HepG2 (cell line): ENCODE data around the gene MRPL20. TPM values are rescaled to one million over a fixed set of nuclear protein-coding genes. Genes with fewer than 3 reads are reported as not detected.

ENCODE experiments used
- AKAP8 ChIP-seq: sonication (generic); formaldehyde crosslinking; IDR thresholded peaks from 2 replicates; pipeline ENCODE4 v1.5.1; 2020; ENCODE audit warnings: mild to moderate bottlenecking, missing genetic modification reagents
- CENPT ChIP-seq: sonication (generic); formaldehyde crosslinking; IDR thresholded peaks from 2 replicates; pipeline ENCODE4 v1.8.0; 2022; ENCODE audit warnings: low read depth, mild to moderate bottlenecking, moderate library complexity, missing genetic modification reagents
- CHD4 ChIP-seq: fragments of 200-600 bp; sonication (generic); IDR thresholded peaks from 2 replicates; pipeline ENCODE4 v1.7.0; 2017; ENCODE audit warnings: mild to moderate bottlenecking, low read length, borderline replicate concordance
- DNMT1 ChIP-seq: sonication (generic); formaldehyde crosslinking; IDR thresholded peaks from 2 replicates; pipeline ENCODE4 v1.5.1; 2020; ENCODE audit warnings: mild to moderate bottlenecking, missing genetic modification reagents
- ETV5 ChIP-seq: IDR thresholded peaks from 2 replicates; pipeline ENCODE4 v1.6.1; 2018; ENCODE audit warnings: missing biosample characterization, missing genetic modification reagents, inconsistent platforms, borderline replicate concordance
- FOXP4 ChIP-seq: sonication (generic); formaldehyde crosslinking; IDR thresholded peaks from 2 replicates; pipeline ENCODE4 v1.4.0; 2020; ENCODE audit warnings: missing genetic modification reagents
- GFI1 ChIP-seq: sonication (generic); formaldehyde crosslinking; IDR thresholded peaks from 2 replicates; pipeline ENCODE4 v1.5.0; 2020; ENCODE audit warnings: missing genetic modification reagents, mild to moderate bottlenecking, borderline replicate concordance
- GTF3A ChIP-seq: sonication (generic); formaldehyde crosslinking; conservative IDR thresholded peaks from 2 replicates; pipeline ENCODE4 v1.4.0; 2020; ENCODE audit warnings: mild to moderate bottlenecking, missing genetic modification reagents
- HES4 ChIP-seq: sonication (generic); formaldehyde crosslinking; IDR thresholded peaks from 2 replicates; pipeline ENCODE4 v1.9.0; 2021; ENCODE audit warnings: mild to moderate bottlenecking, missing genetic modification reagents, borderline replicate concordance
- HINFP ChIP-seq: sonication (generic); formaldehyde crosslinking; IDR thresholded peaks from 2 replicates; pipeline ENCODE4 v1.4.0; 2020; ENCODE audit warnings: low read depth, mild to moderate bottlenecking, missing genetic modification reagents
- KLF9 ChIP-seq: IDR thresholded peaks from 2 replicates; pipeline ENCODE4 v1.6.1; 2016; ENCODE audit warnings: low read depth
- KMT2B ChIP-seq: IDR thresholded peaks from 2 replicates; pipeline ENCODE4 v1.6.1; 2016; ENCODE audit warnings: missing genetic modification reagents, missing compliant biosample characterization
- MZF1 ChIP-seq: sonication (generic); formaldehyde crosslinking; IDR thresholded peaks from 2 replicates; pipeline ENCODE4 v1.8.1; 2023; ENCODE audit warnings: mild to moderate bottlenecking, missing genetic modification reagents, borderline replicate concordance
- SP5 ChIP-seq: IDR thresholded peaks from 2 replicates; pipeline ENCODE4 v1.6.1; 2016; ENCODE audit warnings: low read depth, borderline replicate concordance
- TBL1XR1 ChIP-seq: fragments of 150-350 bp; IDR thresholded peaks from 2 replicates; pipeline ENCODE4 v1.6.1; 2014; ENCODE audit warnings: borderline replicate concordance, low read length; ENCODE audit not compliant: partially characterized antibody
- TFDP2 ChIP-seq: sonication (generic); formaldehyde crosslinking; IDR thresholded peaks from 2 replicates; pipeline ENCODE4 v1.4.0; 2020; ENCODE audit warnings: missing genetic modification reagents
- ZBTB2 ChIP-seq: sonication (generic); formaldehyde crosslinking; IDR thresholded peaks from 2 replicates; pipeline ENCODE4 v1.8.0; 2022; ENCODE audit warnings: low read depth, missing genetic modification reagents
- ZKSCAN8 ChIP-seq: IDR thresholded peaks from 2 replicates; pipeline ENCODE4 v1.6.1; 2016; ENCODE audit warnings: borderline replicate concordance, missing genetic modification reagents, missing compliant biosample characterization
- ZNF275 ChIP-seq: sonication (generic); formaldehyde crosslinking; IDR thresholded peaks from 2 replicates; pipeline ENCODE4 v1.8.0; 2022; ENCODE audit warnings: missing genetic modification reagents, mild to moderate bottlenecking, inconsistent platforms, borderline replicate concordance
- ZNF292 ChIP-seq: sonication (generic); formaldehyde crosslinking; IDR thresholded peaks from 2 replicates; pipeline ENCODE4 v1.8.1; 2022; ENCODE audit warnings: mild to moderate bottlenecking, low read depth, missing genetic modification reagents, borderline replicate concordance
- ZNF562 ChIP-seq: sonication (generic); formaldehyde crosslinking; IDR thresholded peaks from 2 replicates; pipeline ENCODE4 v1.8.0; 2022; ENCODE audit warnings: missing genetic modification reagents, borderline replicate concordance
- ZNF724P ChIP-seq: sonication (generic); formaldehyde crosslinking; IDR thresholded peaks from 2 replicates; pipeline ENCODE4 v1.8.0; 2022; ENCODE audit warnings: missing genetic modification reagents, borderline replicate concordance
- polyA plus RNA-seq, 8 experiments: library from polyadenylated mRNA; depleted of rRNA in 3 of 8; stranded (reverse) in 7 of 8; unstranded in 1 of 8; fragments of >200 nt; fragmentation: Illumina TruSeq in 4 of 8; extraction: Trizol in 4 of 8; gene quantifications; 2 replicates each; pipeline versions ENCODE4 v1.2.1 to v1.2.3, GENCODE V29; 2011 to 2016; ENCODE audit warnings: low read depth in 4 of 8, missing spikeins in 1 of 8, mixed read lengths in 1 of 8; ENCODE audit not compliant: insufficient read depth in 1 of 8
- total RNA-seq, 5 experiments: library from RNA; depleted of rRNA; stranded (reverse); fragments of >200 nt; fragmentation: Illumina TruSeq; extraction: Trizol; gene quantifications; 2 replicates each; pipeline ENCODE4 v1.2.3, GENCODE V29; 2016; ENCODE audit warnings: low read depth in 1 of 5

Gene MRPL20
- total and polyA plus RNA-seq, 2 of the 13 experiments (the other 11 are each of a cell fraction or from before 2014, with no cell fraction given): 59.2 to 127 TPM

- no peak for TF ChIP-seq ZKSCAN8 (CRISPR knock-in tag)
- peak; percentile 54; the same call in 1 of the 2 replicates for TF ChIP-seq GFI1 (CRISPR knock-in tag)
- no peak for TF ChIP-seq ZNF724P (CRISPR knock-in tag)
- no peak for TF ChIP-seq CENPT
- TF ChIP-seq KLF9 (CRISPR knock-in tag): no peak
- TF ChIP-seq TFDP2 (CRISPR knock-in tag): peak; percentile 24; the same call in 1 of the 2 replicates
- 0 out of 2 replicates have a peak, but pooled peaks have one; percentile 35 for TF ChIP-seq AKAP8 (CRISPR knock-in tag)
- no peak for TF ChIP-seq ZBTB2 (CRISPR knock-in tag)
- TF ChIP-seq SP5 (CRISPR knock-in tag): peak; percentile 58
- no peak for TF ChIP-seq HINFP (CRISPR knock-in tag)
- TF ChIP-seq FOXP4 (CRISPR knock-in tag): peak; percentile 52; the same call in 1 of the 2 replicates
- no peak for TF ChIP-seq ZNF562 (CRISPR knock-in tag)
- no peak for TF ChIP-seq CHD4
- no peak for TF ChIP-seq DNMT1 (CRISPR knock-in tag)
- no peak for TF ChIP-seq HES4 (CRISPR knock-in tag)
- TF ChIP-seq MZF1 (CRISPR knock-in tag): no peak
- no peak for TF ChIP-seq ZNF275 (CRISPR knock-in tag)
- TF ChIP-seq ZNF292 (CRISPR knock-in tag): no peak
- TF ChIP-seq ETV5: peak; percentile 4; the same call in 1 of the 2 replicates
- TF ChIP-seq TBL1XR1: no peak
- TF ChIP-seq GTF3A: no peak
- no peak for TF ChIP-seq KMT2B
Measured at GRCh38 chr1:1421147-1421906, 14.2 kb upstream of the MRPL20 start, which contains the start of gene ANKRD65 (continued).
